DMS153 treated with DMSO at 0.1 percent for 48 hours (cell line): ENCODE results near the gene ZNF675.
A peak's percentile ranks its signal among the peaks of the same experiment; 100 is the strongest.
"Not testable (repeated sequence)": the region's sequence is repeated elsewhere in the genome, so short reads cannot be mapped to it uniquely, and the experiment has no call there.

ENCODE experiments used
- DNase-seq: peaks from one replicate; lab custom pipeline; 2025; ENCODE audit not compliant: unreplicated experiment; lab: John Stamatoyannopoulos, UW

The ZNF675 gene

DNA sequence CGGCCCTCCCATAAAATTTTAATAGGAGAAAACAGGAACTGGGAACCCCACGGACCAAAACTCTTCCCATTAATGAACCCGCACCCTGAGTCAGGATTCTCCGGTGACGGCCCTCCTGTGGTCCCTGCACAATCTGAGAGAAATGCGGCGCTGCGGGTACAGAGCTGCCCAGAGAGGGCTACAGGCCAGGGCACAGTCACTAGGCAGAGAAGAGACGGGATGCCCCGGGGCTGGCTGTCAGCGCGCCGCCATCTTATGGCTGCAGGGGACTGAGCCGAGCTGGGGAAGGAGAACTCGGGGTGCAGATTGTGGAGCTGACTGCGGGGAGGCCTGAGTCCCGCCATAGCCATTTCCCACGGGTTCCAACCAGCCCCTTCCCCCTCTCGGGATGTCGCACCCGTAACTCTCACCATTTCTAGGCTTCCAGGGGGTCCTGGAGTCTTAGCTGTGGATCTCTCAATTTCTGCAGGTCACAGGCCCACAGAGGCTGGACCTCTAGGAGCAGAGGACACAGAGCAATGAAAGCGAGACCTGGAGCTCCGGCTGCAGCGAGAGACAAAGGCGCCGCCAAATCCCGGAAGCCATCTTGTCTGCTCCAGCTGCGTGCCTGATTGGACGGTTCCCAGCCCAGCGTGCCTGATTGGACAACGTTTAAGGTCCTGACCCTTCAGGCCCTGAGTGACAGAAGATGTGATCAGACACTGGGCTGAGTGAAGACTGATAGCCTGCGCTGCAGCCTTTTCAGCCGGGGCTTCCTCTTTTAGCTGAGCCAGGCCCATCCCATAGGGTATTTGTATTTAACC, at the start of gene ZNF675:
TSS of gene ZNF675 (minus strand) at position 592 of the 803 bp plus-strand sequence. CDS start at position 413, 179 bp downstream.
- peak; percentile 57 for DNase-seq

DNA sequence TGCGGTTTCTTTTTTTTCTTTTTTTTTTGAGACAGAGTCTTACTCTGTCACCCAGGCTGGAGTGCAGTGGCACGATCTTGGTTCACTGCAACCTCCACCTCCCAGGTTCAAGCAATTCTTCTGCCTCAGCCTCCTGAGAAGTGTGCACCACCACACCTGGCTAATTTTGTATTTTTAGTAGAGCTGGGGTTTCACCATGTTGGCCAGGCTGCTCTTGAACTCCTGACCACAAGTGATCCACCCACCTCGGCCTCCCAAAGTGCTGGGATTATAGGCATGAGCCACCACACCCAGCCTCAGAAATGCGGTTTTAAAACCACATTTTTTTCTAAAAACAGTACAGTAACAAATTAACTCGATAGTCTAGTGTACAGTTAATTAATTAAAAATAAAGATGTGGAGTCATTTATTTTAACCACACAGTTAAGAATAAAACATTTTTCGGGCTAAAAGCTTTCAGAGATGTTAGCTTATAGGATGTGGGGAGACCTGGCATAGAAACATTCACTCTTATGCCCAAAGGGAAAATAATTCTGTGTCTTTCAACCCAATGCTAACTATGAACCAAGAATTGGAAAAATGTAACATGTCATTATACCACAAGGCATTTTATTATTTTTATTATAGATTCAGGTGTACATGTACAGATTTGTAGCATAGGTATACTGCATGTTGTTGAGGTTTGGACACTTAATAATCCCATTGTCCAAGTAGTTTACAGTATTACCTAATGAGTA, 43.9 kb upstream of the ZNF675 start:
- DNase-seq = not testable (repeated sequence)

DNA sequence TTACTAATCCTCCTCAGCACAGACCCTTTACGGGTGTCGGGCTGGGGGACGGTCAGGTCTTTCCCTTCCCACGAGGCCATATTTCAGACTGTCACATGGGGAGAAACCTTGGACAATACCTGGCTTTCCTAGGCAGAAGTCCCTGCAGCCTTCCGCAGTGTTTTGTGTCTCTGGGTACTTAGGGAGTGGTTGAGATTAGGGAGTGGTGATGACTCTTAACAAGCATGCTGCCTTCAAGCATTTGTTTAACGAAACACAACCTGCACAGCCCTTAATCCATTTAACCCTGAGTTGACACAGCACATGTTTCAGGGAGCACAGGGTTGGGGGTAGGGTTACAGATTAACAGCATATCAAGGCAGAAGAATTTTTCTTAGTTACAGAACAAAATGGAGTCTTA, 37.1 kb upstream of the ZNF675 start:
- DNase-seq = not testable (repeated sequence)

DNA sequence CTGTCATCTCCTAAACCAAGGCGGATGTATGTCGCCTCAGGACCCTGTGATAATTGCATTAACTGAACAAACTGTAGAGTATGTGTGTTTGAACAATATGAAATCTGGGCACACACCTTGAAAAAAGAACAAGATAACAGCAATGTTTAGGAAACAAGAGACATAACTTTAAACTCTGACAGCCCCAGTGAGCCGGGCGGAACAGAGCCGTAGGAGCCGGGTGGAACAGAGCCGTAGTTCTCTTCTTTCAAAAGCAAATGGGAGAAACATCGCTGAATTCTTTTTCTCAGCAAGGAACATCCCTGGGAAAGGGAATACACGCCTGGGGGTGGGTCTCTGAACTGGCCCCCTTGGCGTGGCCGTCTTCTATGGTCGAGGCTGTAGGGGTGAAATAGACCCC, 31.8 kb upstream of the ZNF675 start:
- DNase-seq = no peak

DNA sequence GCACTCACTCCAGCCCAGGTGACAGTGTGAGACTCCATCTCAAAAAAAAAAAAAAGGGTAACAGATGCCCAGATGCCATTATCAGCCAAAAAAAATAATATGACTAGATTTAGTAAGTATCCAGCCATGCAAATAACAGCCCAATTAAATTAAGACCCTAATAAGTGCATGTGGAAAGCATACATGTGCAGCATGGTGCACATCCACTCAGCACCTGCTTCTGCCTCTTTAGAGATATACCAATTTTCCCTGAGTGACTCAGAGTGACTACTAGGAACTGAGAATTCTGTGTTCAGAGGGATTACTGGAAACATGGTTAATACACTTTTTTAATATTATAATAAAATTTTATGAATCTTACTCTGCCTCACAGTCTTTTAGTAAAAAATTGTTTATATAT, 29.8 kb upstream of the ZNF675 start:
- DNase-seq = no peak

DNA sequence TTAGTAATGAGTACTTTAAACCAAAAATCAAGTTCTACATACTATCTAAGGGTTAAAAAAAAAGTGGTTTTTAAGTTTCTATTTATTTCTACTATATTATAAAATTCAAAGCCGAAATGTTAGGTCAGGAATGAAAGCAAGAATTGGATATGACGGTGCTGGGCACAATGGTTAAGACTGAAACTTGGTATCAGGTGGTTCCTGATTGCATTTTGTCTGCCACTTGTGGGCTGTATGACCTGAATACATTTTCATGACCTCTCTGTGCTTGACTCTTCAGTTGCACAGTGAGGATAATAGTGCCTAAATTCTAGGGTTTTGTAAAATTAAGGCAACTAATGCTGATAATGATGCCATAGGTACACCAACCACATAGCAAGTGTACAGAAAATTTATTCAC, 22.3 kb upstream of the ZNF675 start:
- DNase-seq = no peak

DNA sequence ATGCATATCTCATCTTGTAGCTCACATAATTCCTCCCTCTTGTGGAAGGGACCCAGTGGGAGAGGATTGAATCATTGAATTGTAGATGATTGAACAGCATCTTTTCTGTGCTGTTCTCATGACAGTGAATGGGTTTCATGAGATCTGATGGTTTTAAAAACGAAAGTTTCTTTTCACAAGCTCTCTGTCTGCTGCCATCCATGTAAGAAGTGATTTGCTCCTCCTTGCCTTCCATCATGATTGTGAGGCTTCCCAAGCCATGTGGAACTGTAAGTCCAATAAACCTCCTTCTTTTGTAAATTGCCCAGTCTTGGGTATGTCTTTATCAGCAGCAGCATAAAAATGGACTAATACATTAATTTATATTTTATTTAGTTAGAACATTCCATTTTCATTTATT, 19.6 kb upstream of the ZNF675 start:
- no peak for DNase-seq

DNA sequence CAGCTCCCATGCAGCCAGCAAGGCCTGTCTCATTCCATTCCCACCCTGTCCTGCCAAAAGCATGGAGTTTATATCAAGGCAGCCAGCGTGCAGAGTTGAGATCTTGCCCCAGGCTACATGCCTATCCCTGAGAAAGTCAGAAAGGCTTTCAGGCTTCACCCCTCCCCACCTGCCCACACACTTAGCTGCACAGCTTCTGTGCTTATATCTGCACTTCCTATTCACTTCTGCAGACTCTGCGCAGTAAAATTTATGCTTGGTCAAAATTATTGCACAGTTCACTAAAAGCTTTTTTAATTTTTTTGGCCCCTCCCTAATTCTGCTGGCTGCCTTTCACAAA, 12.5 kb upstream of the ZNF675 start:
- no peak for DNase-seq

DNA sequence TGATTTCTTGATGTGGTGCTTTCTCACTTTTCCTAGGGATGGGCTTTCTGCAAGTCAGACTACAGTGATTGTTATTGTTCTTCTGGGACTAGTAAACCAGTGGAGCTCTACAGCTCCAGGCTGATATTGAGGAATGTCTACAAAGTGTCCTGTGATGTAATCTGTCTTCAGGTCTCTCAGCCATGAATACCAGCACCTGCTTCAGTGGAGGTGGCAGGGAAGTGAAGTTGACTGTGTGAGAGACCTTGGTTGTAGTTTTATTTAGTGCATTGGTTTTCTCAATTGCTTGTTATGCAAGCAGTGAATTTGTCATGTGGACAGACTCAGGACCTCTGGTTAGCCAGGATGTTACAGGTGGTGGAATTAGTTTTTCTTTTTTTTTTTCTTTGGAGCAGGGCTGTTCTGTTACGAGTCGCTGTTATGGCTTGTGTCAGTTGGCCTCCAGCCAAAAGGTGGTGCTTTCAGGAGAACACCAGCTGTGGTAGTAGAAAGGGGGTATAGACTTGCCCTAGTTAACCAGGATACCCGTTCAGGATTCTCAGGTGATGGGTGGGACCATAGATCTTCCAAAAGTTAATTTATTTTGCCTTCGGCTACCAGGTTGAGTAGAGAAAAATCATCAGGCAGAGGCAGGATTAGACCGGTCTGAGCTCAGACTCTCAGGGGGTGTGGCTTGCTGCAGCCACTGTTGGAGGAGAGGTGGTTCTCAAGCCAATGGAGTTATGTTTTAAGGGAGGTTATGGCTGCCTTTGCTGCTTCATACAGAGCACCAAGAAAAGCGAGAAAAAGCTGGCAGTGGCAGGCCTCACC, 11.9 kb upstream of the ZNF675 start:
- DNase-seq = no peak

DNA sequence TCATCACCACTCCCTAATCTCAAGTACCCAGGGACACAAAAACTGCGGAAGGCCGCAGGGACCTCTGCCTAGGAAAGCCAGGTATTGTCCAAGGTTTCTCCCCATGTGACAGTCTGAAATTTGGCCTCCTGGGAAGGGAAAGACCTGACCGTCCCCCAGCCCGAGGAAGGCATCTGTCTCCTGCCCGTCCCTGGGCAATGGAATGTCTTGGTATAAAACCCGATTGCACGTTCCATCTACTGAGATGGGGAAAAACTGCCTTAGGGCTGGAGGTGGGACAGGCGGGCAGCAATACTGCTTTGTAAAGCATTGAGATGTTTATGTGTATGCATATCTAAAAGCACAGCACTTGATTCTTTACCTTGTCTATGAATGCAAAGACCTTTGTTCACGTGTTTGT, 5.9 kb upstream of the ZNF675 start:
- not testable (repeated sequence) for DNase-seq

DNA sequence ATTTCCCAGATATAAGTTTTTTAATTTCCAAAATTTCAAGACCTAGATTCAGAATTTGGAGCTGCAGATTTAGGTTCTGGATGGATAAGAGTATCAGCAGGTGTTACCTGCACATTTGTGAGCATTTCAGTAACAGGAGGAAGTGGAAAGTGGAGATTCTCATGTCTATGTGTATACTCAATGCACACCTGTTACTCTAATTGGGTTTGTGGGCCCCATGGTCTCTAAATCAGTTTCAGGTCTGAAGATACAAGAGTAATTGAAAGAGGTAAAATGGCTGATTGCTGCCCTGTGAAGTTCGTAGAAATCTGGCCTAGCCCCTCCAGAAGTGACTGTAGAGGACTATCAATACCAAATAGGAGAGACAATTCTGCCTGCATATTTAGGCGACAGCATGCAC, 13.9 kb downstream of the ZNF675 start:
- no peak for DNase-seq

DNA sequence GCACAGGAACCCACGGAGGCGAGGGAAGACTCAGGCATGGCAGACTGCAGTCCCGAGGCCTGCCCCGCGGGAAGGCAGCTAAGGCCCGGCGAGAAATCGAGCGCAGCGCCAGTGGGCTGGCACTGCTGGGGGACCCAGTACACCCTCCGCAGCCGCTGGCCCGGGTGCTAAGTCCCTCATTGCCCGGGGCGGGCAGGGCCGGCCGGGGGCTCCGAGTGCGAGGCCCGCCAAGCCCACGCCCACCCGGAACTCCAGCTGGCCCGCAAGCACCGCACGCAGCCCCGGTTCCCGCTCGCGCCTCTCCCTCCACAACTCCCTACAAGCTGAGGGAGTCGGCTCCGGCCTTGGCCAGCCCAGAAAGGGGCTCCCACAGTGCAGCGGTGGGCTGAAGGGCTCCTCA, 18.4 kb downstream of the ZNF675 start:
- not testable (repeated sequence) for DNase-seq

DNA sequence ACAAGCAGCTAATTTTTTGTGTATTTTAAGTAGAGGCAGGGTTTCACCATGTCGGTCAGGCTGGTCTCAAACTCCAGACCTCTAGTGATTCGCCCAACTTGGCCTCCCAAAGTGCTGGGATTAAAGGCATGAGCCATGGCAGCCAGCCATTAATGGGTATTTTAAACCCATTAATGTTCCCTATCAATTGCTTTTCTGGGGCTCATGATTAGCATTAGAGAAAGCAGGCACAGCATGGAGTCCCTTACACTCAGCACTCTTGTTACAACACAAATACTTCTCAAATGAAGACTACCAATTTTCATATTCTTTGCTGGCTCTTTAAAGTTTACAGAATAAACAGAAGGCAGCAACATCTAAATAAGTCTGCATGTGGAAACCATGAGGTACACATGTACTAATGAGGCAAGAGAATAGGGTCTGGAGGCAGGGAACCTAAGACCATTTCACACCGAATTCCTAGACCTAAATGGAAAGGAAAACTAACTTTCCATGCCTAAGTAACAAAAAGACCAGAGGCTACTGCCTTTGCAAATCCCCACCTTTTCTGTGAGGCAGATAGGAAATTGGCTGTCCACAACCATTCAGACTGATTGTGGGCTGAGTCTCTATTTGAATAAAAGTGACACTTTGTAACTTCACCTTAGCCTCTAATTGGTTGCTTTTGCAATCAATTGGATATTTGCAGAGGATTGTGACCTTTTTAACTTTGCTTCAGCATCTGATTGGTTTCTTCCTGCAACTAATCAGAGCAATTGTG, 21.2 kb downstream of the ZNF675 start:
- DNase-seq = no peak

DNA sequence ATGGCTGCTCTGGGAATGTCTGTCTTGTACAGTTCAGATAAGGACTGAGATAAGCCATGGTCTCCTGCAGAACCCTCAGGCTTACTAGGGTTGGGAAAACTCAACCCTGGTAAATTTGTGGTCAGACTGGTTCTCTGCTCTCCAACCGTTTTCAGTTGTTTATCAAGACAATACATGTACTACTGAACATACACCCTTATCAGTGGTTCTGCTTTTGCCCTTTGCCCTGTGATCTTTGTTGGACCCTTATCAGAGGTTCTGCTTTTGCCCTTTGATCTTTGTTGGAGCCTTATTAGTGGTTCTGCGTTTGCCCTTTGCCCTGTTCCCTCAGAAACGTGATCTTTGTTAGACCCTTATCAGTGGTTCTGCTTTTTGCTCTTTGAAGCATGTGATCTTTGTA, 37.2 kb downstream of the ZNF675 start:
- not testable (repeated sequence) for DNase-seq
